Adrenal gland (tissue), 5 donors: ENCODE data around the gene FUCA2.

Experiments
- CTCF ChIP-seq, 6 experiments: fragments of 450-650 bp in 4 of 6; fragments of 200-600 bp in 2 of 6; sonication (generic) in 1 of 6; IDR thresholded peaks; 1 replicate in 5 of 6; 2 replicates in 1 of 6; pipeline versions ENCODE4 v1.5.1 to v1.8.0; 2016 to 2021; ENCODE audit warnings: antibody characterized with exemption in 6 of 6, mild to moderate bottlenecking in 2 of 6, moderate library complexity in 1 of 6
- POLR2A ChIP-seq, 2 donors: fragments of 450-650 bp; IDR thresholded peaks; one replicate each; pipeline ENCODE4 v1.6.1; 2017; ENCODE audit warnings: antibody characterized with exemption in 2 of 2, mild to moderate bottlenecking in 2 of 2, moderate library complexity in 1 of 2
- donor health status: DM: no; HTN: no; CAD: no.

DNA sequence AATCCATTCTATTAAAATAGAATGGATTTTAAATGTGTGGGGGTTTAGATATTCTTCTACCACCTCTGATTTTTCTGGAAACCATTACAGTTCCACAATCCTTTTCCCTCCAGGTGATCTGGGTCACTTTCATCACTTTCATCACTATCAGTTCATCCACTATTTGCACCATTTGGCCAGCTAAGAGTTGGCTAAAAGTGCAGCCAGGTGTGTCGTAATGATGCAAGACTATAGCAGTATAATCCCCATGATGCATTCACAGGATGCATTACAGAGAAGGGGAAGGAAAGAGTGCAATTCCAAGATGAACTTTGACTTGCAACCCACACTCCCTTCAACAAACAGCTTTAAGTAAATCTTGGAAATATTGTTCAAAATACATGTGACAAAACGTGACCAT lies 4.9 kb downstream of the FUCA2 start:
- TF ChIP-seq CTCF (IDR thresholded peaks at IDR 0.05) (no peak), POLR2A (IDR thresholded peaks at IDR 0.05) (no peak)
